SK-N-SH (cell line): ENCODE results near the gene ATP5F1D. TPM values are rescaled to one million over a fixed set of nuclear protein-coding genes. Genes with fewer than 3 reads are reported as not detected.

Source experiments
- CTCF ChIA-PET: fragments of 300-600, 350-600 bp; formaldehyde crosslinking; extraction: SDS; loops from one replicate; lab custom pipeline; 2021; lab: Yijun Ruan, JAX
- POLR2A ChIA-PET: fragments of 350-600 bp; sonication (Branson Sonifier 250); formaldehyde crosslinking; extraction: SDS; loops from one replicate; lab custom pipeline; 2020; ENCODE audit warnings: antibody characterized with exemption, inconsistent platforms; lab: Yijun Ruan, JAX
- DNase-seq: peaks from one replicate; pipeline ENCODE4 v3.0.0; 2012
- H2AFZ ChIP-seq: fragments of 200-600 bp; sonication (generic); 2 replicates; pipeline ENCODE4 v1.8.1; 2016; ENCODE audit warnings: antibody characterized with exemption, mild to moderate bottlenecking, low read depth
- H3F3A ChIP-seq: fragments of 200-600 bp; sonication (generic); replicated peaks from 2 replicates; pipeline ENCODE3; 2016; ENCODE audit warnings: antibody characterized with exemption, mild to moderate bottlenecking; ENCODE audit not compliant: insufficient read depth
- H3K27ac ChIP-seq, 2 experiments: fragments of 200-500 bp in 1 of 2; fragments of 200-600 bp in 1 of 2; sonication (Bioruptor generic) in 1 of 2; sonication (generic), shearing (Covaris generic) in 1 of 2; 2 replicates each; pipeline versions ENCODE4 v1.5.1 to v1.6.1; 2014 to 2016; ENCODE audit warnings: low read depth in 2 of 2, inconsistent platforms in 1 of 2, low read length in 1 of 2, mild to moderate bottlenecking in 1 of 2, mixed read lengths in 1 of 2
- H3K27me3 ChIP-seq: fragments of 200-600 bp; sonication (generic), shearing (Covaris generic); 2 replicates; pipeline ENCODE4 v1.6.1; 2016; ENCODE audit warnings: mixed run types; ENCODE audit not compliant: insufficient read depth
- H3K36me3 ChIP-seq, 2 experiments: fragments of 200-500 bp in 1 of 2; fragments of 200-600 bp in 1 of 2; sonication (Bioruptor generic) in 1 of 2; sonication (generic) in 1 of 2; replicated peaks in 1 of 2; 2 replicates each; pipeline versions ENCODE3 to v1.5.1; 2014 to 2016; ENCODE audit warnings: low read length in 1 of 2, mild to moderate bottlenecking in 1 of 2; ENCODE audit not compliant: insufficient read depth in 2 of 2, control insufficient read depth in 1 of 2
- H3K4me1 ChIP-seq, 2 experiments: fragments of 200-500 bp in 1 of 2; fragments of 200-600 bp in 1 of 2; sonication (Bioruptor generic) in 1 of 2; sonication (generic), shearing (Covaris generic) in 1 of 2; 2 replicates each; pipeline versions ENCODE4 v1.5.1 to v1.6.1; 2014 to 2016; ENCODE audit warnings: low read depth in 1 of 2, low read length in 1 of 2, mixed run types in 1 of 2; ENCODE audit not compliant: insufficient read depth in 2 of 2, control insufficient read depth in 1 of 2
- H3K4me2 ChIP-seq: fragments of 200-600 bp; sonication (generic), shearing (Covaris generic); 2 replicates; pipeline ENCODE4 v1.6.1; 2017; ENCODE audit warnings: mixed run types
- H3K4me3 ChIP-seq, 2 experiments: fragments of 200-500 bp in 1 of 2; fragments of 200-600 bp in 1 of 2; sonication (Bioruptor generic) in 1 of 2; sonication (generic), shearing (Covaris generic) in 1 of 2; 2 replicates each; pipeline versions ENCODE4 v1.5.1 to v1.8.1; 2014 to 2016; ENCODE audit warnings: low read depth in 2 of 2, inconsistent platforms in 1 of 2, low read length in 1 of 2, mild to moderate bottlenecking in 1 of 2, mixed read lengths in 1 of 2, moderate library complexity in 1 of 2
- H3K79me2 ChIP-seq: fragments of 200-600 bp; sonication (generic); 2 replicates; pipeline ENCODE4 v1.8.1; 2017; ENCODE audit warnings: mild to moderate bottlenecking; ENCODE audit not compliant: insufficient read depth
- H3K9ac ChIP-seq: fragments of 200-600 bp; sonication (generic); 2 replicates; pipeline ENCODE4 v1.6.1; 2017; ENCODE audit warnings: mixed run types
- H3K9me2 ChIP-seq: fragments of 200-600 bp; sonication (generic); 2 replicates; pipeline ENCODE4 v1.6.1; 2017; ENCODE audit warnings: mixed run types
- H3K9me3 ChIP-seq: fragments of 200-600 bp; sonication (generic); 2 replicates; pipeline ENCODE4 v1.6.1; 2017; ENCODE audit warnings: mixed run types, mild to moderate bottlenecking, moderate library complexity
- H4K20me1 ChIP-seq: fragments of 200-600 bp; sonication (generic); 2 replicates; pipeline ENCODE4 v1.6.1; 2017; ENCODE audit warnings: mild to moderate bottlenecking, mixed run types; ENCODE audit not compliant: insufficient read depth
- CHD2 ChIP-seq: fragments of 150-350 bp; IDR thresholded peaks from 2 replicates; pipeline ENCODE4 v1.6.1; 2018; ENCODE audit warnings: low read length; ENCODE audit not compliant: partially characterized antibody
- EP300 ChIP-seq, 2 experiments: IDR thresholded peaks; 2 replicates each; pipeline versions ENCODE4 v1.4.0 to v1.6.1; 2012; ENCODE audit warnings: borderline replicate concordance in 1 of 2, low read depth in 1 of 2, low read length in 1 of 2
- EZH2phosphoT487 ChIP-seq: fragments of 200-600 bp; sonication (generic); IDR thresholded peaks from 2 replicates; pipeline ENCODE4 v1.6.1; 2017; ENCODE audit warnings: low read depth, mixed run types, mild to moderate bottlenecking, antibody characterized with exemption, moderate library complexity, borderline replicate concordance
- FOSL2 ChIP-seq: IDR thresholded peaks from 2 replicates; pipeline ENCODE4 v1.4.0; 2012; ENCODE audit warnings: low read depth, mild to moderate bottlenecking, moderate library complexity, borderline replicate concordance
- GATA2 ChIP-seq: sonication (generic); formaldehyde crosslinking; IDR thresholded peaks from 2 replicates; pipeline ENCODE4 v1.5.0; 2020; ENCODE audit warnings: mild to moderate bottlenecking, missing genetic modification reagents
- JUND ChIP-seq: IDR thresholded peaks from 2 replicates; pipeline ENCODE4 v1.4.0; 2012
- MEF2A ChIP-seq: IDR thresholded peaks from 2 replicates; pipeline ENCODE4 v1.4.0; 2012; ENCODE audit warnings: low read depth, borderline replicate concordance
- NRF1 ChIP-seq: IDR thresholded peaks from 2 replicates; pipeline ENCODE4 v1.6.1; 2012; ENCODE audit warnings: low read depth, mild to moderate bottlenecking, low read length
- POLR2AphosphoS5 ChIP-seq: IDR thresholded peaks from 2 replicates; pipeline ENCODE4 v1.6.1; 2012; ENCODE audit warnings: low read depth, low read length
- RCOR1 ChIP-seq: fragments of 150-350 bp; IDR thresholded peaks from 2 replicates; pipeline ENCODE4 v1.6.1; 2017; ENCODE audit warnings: antibody characterized with exemption, low read length
- RXRA ChIP-seq: IDR thresholded peaks from 2 replicates; pipeline ENCODE4 v1.4.0; 2012; ENCODE audit warnings: low read depth, mild to moderate bottlenecking, borderline replicate concordance
- SIN3A ChIP-seq: IDR thresholded peaks from 2 replicates; pipeline ENCODE4 v1.6.1; 2012; ENCODE audit warnings: low read depth, mild to moderate bottlenecking, low read length, moderate library complexity, borderline replicate concordance
- TCF12 ChIP-seq: IDR thresholded peaks from 2 replicates; pipeline ENCODE4 v1.4.0; 2012
- YY1 ChIP-seq: IDR thresholded peaks from 2 replicates; pipeline ENCODE4 v1.4.0; 2012; ENCODE audit warnings: low read depth, mild to moderate bottlenecking
- WGBS: methylation state at CpG from one replicate; pipeline ENCODE4 v1.1.6; 2017; ENCODE audit warnings: low lambda C conversion rate; 5-methylcytosine and 5-hydroxymethylcytosine counted together
- polyA plus RNA-seq, 3 experiments: library from polyadenylated mRNA; depleted of rRNA; stranded (reverse); fragments of >200 nt; gene quantifications; 2 replicates each; pipeline ENCODE4 v1.2.3, GENCODE V29; 2012
- TF ChIP-seq, protein P1 (sequence below): IDR thresholded peaks from 2 replicates; pipeline ENCODE4 v1.4.0; 2012; ENCODE audit warnings: low read depth, borderline replicate concordance
- TF ChIP-seq, protein P2 (sequence below): fragments of 150-350 bp; IDR thresholded peaks from 2 replicates; pipeline ENCODE4 v1.6.1; 2016; ENCODE audit warnings: mild to moderate bottlenecking, low read depth, low read length
- TF ChIP-seq, protein P3 (sequence below): IDR thresholded peaks from 2 replicates; pipeline ENCODE4 v1.4.0; 2012; ENCODE audit warnings: low read depth
- TF ChIP-seq, protein P4 (sequence below): IDR thresholded peaks from 2 replicates; pipeline ENCODE4 v1.6.1; 2012; ENCODE audit warnings: mild to moderate bottlenecking, low read depth, low read length, moderate library complexity
- TF ChIP-seq, protein P5 (sequence below): IDR thresholded peaks from 2 replicates; pipeline ENCODE4 v1.4.0; 2012; ENCODE audit warnings: low read depth, borderline replicate concordance
- TF ChIP-seq, protein P6 (sequence below): fragments of 200-600 bp; sonication (generic); IDR thresholded peaks from 2 replicates; pipeline ENCODE4 v1.6.1; 2017; ENCODE audit warnings: antibody characterized with exemption, mild to moderate bottlenecking, moderate library complexity

Gene ATP5F1D
- polyA plus RNA-seq, 1 of the 3 experiments (the other 2 are of a cell fraction): 226 TPM

DNA sequence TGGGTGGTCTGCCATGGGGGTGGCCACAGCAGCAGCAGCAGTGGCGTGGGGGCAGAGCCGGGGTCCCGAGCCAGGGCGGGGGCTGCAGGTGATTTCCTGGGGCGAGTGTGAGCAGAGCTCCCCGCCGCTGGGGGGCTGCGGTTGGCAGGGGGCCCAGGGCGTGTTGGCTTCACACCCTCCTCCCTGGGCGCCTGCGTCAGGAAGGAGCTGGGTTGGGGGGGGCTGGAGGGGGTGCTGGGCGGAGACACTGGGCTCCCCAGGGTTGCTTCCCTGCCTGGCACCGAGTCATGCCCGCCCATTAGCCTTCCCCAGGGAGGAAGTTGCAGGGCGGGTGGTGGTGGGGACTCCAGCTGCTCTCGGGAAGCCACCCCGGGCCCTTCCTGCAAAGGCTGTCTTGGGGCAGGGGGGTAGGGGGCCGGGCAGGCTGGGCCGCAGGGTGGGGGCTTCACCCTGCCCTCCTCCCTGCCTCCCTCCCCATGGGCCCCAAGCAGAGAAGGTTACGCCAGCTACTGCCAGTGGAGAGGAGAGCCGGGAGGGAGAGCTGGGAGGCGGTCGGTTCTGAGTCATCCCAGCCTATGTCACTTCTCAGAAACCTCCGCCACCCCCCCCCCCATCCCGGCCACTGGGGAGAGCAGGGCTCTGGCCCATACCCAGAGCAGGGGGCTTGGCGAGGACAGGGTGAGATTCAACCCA lies 11.4 kb downstream of the ATP5F1D start:
- H3K9me2 ChIP-seq: no peaks in the 10 kb centered on the region
- H4K20me1 ChIP-seq: peaks cover 60% of the 10 kb centered on the region
- ChIA-PET POLR2A (interaction anchor here (1.0 to 1.9 kb wide), 7 partner anchors 9 to 22 kb away, joined by 3 to 32 read pairs (median 7); partner anchors contain the start of genes ATP5F1D, CIRBP and FAM174C), CTCF (interaction anchor here (0.8 to 18.6 kb wide), 7 partner anchors 9 to 140 kb away, joined by 3 to 594 read pairs (median 4); partner anchors contain the start of genes ATP5F1D and CIRBP)
- H3K9me3 ChIP-seq: no peaks in the 10 kb centered on the region
- H3K36me3 ChIP-seq: peaks cover 43 to 49% of the 10 kb centered on the region in 2 experiments
- WGBS: 2% methylated on average over 11 of the region's 26 CpGs
- peak overlapping the region; percentile 98 for H3K9ac ChIP-seq
- H2AFZ ChIP-seq: no peak overlapping the region
- peak; percentile 69 for DNase-seq
- peaks cover 79% of the 10 kb centered on the region for H3K79me2 ChIP-seq
- peak overlapping the region; percentile 79 to 86 for H3K4me3 ChIP-seq
- H3K27me3 ChIP-seq: no peaks in the 10 kb centered on the region
- H3K4me1 ChIP-seq: peaks cover 18 to 32% of the 10 kb centered on the region in 2 experiments; a peak in 3 of 4 replicates
- H3K4me2 ChIP-seq: peak overlapping the region; percentile 99
- peaks cover 54% of the 10 kb centered on the region for H3F3A ChIP-seq
- peak overlapping the region; percentile 95 to 99 for H3K27ac ChIP-seq
- TF ChIP-seq, protein P1, sequence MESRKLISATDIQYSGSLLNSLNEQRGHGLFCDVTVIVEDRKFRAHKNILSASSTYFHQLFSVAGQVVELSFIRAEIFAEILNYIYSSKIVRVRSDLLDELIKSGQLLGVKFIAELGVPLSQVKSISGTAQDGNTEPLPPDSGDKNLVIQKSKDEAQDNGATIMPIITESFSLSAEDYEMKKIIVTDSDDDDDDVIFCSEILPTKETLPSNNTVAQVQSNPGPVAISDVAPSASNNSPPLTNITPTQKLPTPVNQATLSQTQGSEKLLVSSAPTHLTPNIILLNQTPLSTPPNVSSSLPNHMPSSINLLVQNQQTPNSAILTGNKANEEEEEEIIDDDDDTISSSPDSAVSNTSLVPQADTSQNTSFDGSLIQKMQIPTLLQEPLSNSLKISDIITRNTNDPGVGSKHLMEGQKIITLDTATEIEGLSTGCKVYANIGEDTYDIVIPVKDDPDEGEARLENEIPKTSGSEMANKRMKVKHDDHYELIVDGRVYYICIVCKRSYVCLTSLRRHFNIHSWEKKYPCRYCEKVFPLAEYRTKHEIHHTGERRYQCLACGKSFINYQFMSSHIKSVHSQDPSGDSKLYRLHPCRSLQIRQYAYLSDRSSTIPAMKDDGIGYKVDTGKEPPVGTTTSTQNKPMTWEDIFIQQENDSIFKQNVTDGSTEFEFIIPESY: no peak
- TF ChIP-seq EP300 (IDR thresholded peaks at IDR 0.05; ENCODE audit: borderline replicate concordance in 1 of 2, low read depth in 1 of 2, low read length in 1 of 2): peak in 1 of 2 experiments; percentile 7; a peak in 1 of 4 replicates
- TF ChIP-seq GATA2 (CRISPR knock-in tag): no peak
- TF ChIP-seq, protein P2, sequence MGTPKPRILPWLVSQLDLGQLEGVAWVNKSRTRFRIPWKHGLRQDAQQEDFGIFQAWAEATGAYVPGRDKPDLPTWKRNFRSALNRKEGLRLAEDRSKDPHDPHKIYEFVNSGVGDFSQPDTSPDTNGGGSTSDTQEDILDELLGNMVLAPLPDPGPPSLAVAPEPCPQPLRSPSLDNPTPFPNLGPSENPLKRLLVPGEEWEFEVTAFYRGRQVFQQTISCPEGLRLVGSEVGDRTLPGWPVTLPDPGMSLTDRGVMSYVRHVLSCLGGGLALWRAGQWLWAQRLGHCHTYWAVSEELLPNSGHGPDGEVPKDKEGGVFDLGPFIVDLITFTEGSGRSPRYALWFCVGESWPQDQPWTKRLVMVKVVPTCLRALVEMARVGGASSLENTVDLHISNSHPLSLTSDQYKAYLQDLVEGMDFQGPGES: no peak
- TF ChIP-seq, protein P3, sequence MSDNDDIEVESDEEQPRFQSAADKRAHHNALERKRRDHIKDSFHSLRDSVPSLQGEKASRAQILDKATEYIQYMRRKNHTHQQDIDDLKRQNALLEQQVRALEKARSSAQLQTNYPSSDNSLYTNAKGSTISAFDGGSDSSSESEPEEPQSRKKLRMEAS: peak; percentile 16
- TF ChIP-seq SIN3A: no peak
- peak; percentile 18 for TF ChIP-seq CHD2
- TF ChIP-seq NRF1: peak; percentile 33; the same call in 1 of the 2 replicates
- peak; percentile 74 for TF ChIP-seq FOSL2
- TF ChIP-seq TCF12: peak; percentile 59; the same call in 1 of the 2 replicates
- no peak for TF ChIP-seq EZH2phosphoT487
- TF ChIP-seq RXRA: peak; percentile 44; the same call in 1 of the 2 replicates
- TF ChIP-seq, protein P4, sequence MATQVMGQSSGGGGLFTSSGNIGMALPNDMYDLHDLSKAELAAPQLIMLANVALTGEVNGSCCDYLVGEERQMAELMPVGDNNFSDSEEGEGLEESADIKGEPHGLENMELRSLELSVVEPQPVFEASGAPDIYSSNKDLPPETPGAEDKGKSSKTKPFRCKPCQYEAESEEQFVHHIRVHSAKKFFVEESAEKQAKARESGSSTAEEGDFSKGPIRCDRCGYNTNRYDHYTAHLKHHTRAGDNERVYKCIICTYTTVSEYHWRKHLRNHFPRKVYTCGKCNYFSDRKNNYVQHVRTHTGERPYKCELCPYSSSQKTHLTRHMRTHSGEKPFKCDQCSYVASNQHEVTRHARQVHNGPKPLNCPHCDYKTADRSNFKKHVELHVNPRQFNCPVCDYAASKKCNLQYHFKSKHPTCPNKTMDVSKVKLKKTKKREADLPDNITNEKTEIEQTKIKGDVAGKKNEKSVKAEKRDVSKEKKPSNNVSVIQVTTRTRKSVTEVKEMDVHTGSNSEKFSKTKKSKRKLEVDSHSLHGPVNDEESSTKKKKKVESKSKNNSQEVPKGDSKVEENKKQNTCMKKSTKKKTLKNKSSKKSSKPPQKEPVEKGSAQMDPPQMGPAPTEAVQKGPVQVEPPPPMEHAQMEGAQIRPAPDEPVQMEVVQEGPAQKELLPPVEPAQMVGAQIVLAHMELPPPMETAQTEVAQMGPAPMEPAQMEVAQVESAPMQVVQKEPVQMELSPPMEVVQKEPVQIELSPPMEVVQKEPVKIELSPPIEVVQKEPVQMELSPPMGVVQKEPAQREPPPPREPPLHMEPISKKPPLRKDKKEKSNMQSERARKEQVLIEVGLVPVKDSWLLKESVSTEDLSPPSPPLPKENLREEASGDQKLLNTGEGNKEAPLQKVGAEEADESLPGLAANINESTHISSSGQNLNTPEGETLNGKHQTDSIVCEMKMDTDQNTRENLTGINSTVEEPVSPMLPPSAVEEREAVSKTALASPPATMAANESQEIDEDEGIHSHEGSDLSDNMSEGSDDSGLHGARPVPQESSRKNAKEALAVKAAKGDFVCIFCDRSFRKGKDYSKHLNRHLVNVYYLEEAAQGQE: no peak
- TF ChIP-seq POLR2AphosphoS5: no peak
- TF ChIP-seq, protein P5, sequence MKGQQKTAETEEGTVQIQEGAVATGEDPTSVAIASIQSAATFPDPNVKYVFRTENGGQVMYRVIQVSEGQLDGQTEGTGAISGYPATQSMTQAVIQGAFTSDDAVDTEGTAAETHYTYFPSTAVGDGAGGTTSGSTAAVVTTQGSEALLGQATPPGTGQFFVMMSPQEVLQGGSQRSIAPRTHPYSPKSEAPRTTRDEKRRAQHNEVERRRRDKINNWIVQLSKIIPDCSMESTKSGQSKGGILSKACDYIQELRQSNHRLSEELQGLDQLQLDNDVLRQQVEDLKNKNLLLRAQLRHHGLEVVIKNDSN: no peak
- no peak for TF ChIP-seq MEF2A
- TF ChIP-seq JUND: peak; percentile 78
- TF ChIP-seq RCOR1: no peak
- TF ChIP-seq, protein P6, sequence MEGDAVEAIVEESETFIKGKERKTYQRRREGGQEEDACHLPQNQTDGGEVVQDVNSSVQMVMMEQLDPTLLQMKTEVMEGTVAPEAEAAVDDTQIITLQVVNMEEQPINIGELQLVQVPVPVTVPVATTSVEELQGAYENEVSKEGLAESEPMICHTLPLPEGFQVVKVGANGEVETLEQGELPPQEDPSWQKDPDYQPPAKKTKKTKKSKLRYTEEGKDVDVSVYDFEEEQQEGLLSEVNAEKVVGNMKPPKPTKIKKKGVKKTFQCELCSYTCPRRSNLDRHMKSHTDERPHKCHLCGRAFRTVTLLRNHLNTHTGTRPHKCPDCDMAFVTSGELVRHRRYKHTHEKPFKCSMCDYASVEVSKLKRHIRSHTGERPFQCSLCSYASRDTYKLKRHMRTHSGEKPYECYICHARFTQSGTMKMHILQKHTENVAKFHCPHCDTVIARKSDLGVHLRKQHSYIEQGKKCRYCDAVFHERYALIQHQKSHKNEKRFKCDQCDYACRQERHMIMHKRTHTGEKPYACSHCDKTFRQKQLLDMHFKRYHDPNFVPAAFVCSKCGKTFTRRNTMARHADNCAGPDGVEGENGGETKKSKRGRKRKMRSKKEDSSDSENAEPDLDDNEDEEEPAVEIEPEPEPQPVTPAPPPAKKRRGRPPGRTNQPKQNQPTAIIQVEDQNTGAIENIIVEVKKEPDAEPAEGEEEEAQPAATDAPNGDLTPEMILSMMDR: peak; percentile 24
- 0 out of 2 replicates have a peak, but pooled peaks have one; percentile 16 for TF ChIP-seq YY1
